Measurements from ENCODE around the gene RPS6KA3. TPM values are rescaled to one million over a fixed set of nuclear protein-coding genes. Genes with fewer than 3 reads are reported as not detected.

Gene RPS6KA3
- total RNA-seq, 1 experiment from 2014 or later, result 31.9 TPM

DNA sequence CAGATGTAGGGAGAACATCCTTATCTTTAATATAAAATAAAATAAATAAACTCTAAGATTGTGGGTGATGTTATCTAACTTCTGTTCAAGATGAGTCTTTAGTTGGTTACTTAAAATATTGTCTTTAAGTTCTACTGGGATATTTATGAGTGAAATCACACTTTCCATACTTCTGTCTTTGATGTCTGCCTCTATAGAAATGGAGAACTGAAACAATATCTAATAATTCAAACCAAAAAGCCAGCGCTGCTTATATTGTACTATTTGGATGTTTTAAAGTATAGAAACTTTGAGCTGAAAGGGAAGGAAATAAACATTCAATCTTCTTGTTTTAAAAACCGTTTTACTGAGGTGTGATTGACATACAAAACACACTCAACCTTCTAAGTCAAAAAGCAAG lies 44.8 kb upstream of the RPS6KA3 start:
- CTCF ChIA-PET, result no interaction called here
- POLR2A ChIA-PET, result no interaction called here
- H3K27ac Mint-ChIP-seq (ENCODE audit: low read depth, unreplicated experiment), result no peak overlapping the region
- DNase-seq (ENCODE audit: unreplicated experiment), result no peak
- H3K27me3 Mint-ChIP-seq (ENCODE audit: insufficient read depth, unreplicated experiment), result peaks cover 48% of the 10 kb centered on the region
- intact Hi-C loops (cut with micrococcal nuclease), result no loop called here
- H3K4me1 Mint-ChIP-seq (ENCODE audit: insufficient read depth, unreplicated experiment), result no peaks in the 10 kb centered on the region
- no peaks in the 10 kb centered on the region for H3K9me3 Mint-ChIP-seq (ENCODE audit: unreplicated experiment)
- no peak overlapping the region for H3K4me3 Mint-ChIP-seq (ENCODE audit: unreplicated experiment)
- no TSS peak for BruUV-seq (replicated peaks)
- no peaks in the 10 kb centered on the region for H3K36me3 Mint-ChIP-seq (ENCODE audit: insufficient read depth, unreplicated experiment)
- TF ChIP-seq CTCF (IDR thresholded peaks at IDR 0.05; ENCODE audit: unreplicated experiment), result no peak

- H3K4me3 Mint-ChIP-seq (ENCODE audit: unreplicated experiment), result no peak overlapping the region
- BruUV-seq (replicated peaks), result no TSS peak
- intact Hi-C loops (cut with micrococcal nuclease), result no loop called here
These were observed 43.1 kb upstream of the RPS6KA3 start for GRCh38 chrX:20309806-20310205.

DNA sequence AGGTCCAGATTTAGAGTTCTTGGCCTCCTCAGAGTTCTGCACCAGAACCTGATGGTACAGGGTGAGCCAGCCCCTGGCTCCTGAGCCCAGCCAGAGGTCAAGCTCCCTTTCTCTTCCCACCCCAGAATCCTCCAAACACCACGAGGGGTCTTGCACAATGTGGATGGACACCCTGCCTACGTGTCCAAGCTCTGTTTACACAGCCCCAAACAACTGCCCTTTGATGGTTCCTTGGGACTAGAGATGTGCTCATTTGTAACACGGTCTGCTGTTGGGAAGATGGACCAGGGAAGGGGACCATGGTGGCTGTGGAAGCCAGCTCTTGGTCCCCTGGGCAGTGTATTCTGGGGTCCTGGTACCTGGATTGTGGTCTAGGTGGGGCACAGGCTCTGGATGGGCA lies 40.0 kb upstream of the RPS6KA3 start:
- Mint-ChIP-seq H3K27me3 (ENCODE audit: insufficient read depth, unreplicated experiment) (peaks cover 68% of the 10 kb centered on the region), H3K27ac (ENCODE audit: low read depth, unreplicated experiment) (no peak overlapping the region), H3K9me3 (ENCODE audit: unreplicated experiment) (no peaks in the 10 kb centered on the region), H3K4me3 (ENCODE audit: unreplicated experiment) (no peak overlapping the region), H3K4me1 (ENCODE audit: insufficient read depth, unreplicated experiment) (no peaks in the 10 kb centered on the region), H3K36me3 (ENCODE audit: insufficient read depth, unreplicated experiment) (no peaks in the 10 kb centered on the region)
- DNase-seq (ENCODE audit: unreplicated experiment), result no peak
- TF ChIP-seq CTCF (IDR thresholded peaks at IDR 0.05; ENCODE audit: unreplicated experiment), result no peak
- ChIA-PET CTCF (no interaction called here), POLR2A (no interaction called here)
- no TSS peak for BruUV-seq (replicated peaks)
- intact Hi-C loops (cut with micrococcal nuclease), result no loop called here

More at GRCh38 chrX:20309806-20310205, 43.1 kb upstream of the RPS6KA3 start:
- no peaks in the 10 kb centered on the region for H3K4me1 Mint-ChIP-seq (ENCODE audit: insufficient read depth, unreplicated experiment)
- H3K36me3 Mint-ChIP-seq (ENCODE audit: insufficient read depth, unreplicated experiment), result no peaks in the 10 kb centered on the region
- H3K9me3 Mint-ChIP-seq (ENCODE audit: unreplicated experiment), result no peaks in the 10 kb centered on the region
- ChIA-PET POLR2A (no interaction called here), CTCF (no interaction called here)
- no peak for DNase-seq (ENCODE audit: unreplicated experiment)
- no peak overlapping the region for H3K27ac Mint-ChIP-seq (ENCODE audit: low read depth, unreplicated experiment)
- peaks cover 64% of the 10 kb centered on the region for H3K27me3 Mint-ChIP-seq (ENCODE audit: insufficient read depth, unreplicated experiment)
- no peak for TF ChIP-seq CTCF (IDR thresholded peaks at IDR 0.05; ENCODE audit: unreplicated experiment)

DNA sequence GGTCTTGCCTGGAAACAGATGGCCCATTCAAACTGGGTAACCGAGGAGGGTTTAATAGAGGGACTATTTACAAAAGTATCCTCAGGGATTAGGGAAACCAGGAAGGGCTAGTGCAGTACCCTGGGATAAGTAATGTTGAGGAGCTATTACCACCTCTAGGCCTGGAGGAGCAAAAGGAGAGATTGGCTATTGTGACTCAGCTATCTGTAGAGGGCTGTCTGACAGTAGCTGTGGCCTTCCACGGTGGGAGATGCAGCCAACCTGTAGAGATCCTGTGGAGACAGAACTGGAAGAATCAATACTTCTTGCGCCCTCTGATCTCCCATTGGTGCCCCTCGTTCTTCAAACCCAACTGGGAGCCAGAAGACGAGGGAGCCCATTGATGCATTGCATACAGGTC lies 34.1 kb upstream of the RPS6KA3 start:
- no TSS peak for BruUV-seq (replicated peaks)

More for the DNA sequence above, 34.1 kb upstream of the RPS6KA3 start:
- Mint-ChIP-seq H3K27ac (ENCODE audit: low read depth, unreplicated experiment) (no peak overlapping the region), H3K36me3 (ENCODE audit: insufficient read depth, unreplicated experiment) (no peaks in the 10 kb centered on the region), H3K27me3 (ENCODE audit: insufficient read depth, unreplicated experiment) (peaks cover 63% of the 10 kb centered on the region), H3K4me3 (ENCODE audit: unreplicated experiment) (no peak overlapping the region), H3K4me1 (ENCODE audit: insufficient read depth, unreplicated experiment) (no peaks in the 10 kb centered on the region), H3K9me3 (ENCODE audit: unreplicated experiment) (no peaks in the 10 kb centered on the region)
- ChIA-PET POLR2A (no interaction called here), CTCF (no interaction called here)
- intact Hi-C loops (cut with micrococcal nuclease), result no loop called here
- DNase-seq (ENCODE audit: unreplicated experiment), result no peak
- TF ChIP-seq CTCF (IDR thresholded peaks at IDR 0.05; ENCODE audit: unreplicated experiment), result no peak

Measured in MCF 10A (cell line).